OCI-LY3 (cell line): ENCODE data around the gene FYN.

Experiments
- EZH2phosphoT487 ChIP-seq: fragments of 200-600 bp; shearing (Covaris generic); IDR thresholded peaks from 2 replicates; pipeline ENCODE4 v1.6.1; 2018; ENCODE audit warnings: antibody characterized with exemption, mixed run types, low read depth
- TF ChIP-seq, protein P1 (sequence below): fragments of 200-600, 300-600 bp; sonication (generic); IDR thresholded peaks from 2 replicates; pipeline ENCODE4 v1.5.1; 2014; ENCODE audit warnings: antibody characterized with exemption, low read length, low read depth

DNA sequence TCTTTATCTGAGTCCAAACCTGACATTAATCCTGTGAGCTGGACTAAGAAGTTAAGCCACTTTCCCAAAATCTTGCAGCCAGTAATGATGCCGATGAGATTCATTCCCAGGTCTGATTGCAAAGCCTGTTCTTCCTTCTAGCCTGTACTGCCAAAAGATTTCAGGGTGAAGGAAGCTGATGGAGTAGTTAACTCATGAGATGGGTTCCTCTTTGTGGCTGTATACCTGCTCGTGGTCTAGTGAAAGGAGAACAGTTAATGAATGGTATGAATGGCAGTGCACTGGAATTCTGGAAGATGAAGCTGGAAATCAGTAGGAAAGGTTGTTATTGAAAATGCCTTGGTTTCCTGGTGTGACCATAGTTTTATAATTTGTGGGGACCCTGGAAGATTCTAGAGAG, 112.0 kb downstream of the FYN start:
- TF ChIP-seq, protein P1, sequence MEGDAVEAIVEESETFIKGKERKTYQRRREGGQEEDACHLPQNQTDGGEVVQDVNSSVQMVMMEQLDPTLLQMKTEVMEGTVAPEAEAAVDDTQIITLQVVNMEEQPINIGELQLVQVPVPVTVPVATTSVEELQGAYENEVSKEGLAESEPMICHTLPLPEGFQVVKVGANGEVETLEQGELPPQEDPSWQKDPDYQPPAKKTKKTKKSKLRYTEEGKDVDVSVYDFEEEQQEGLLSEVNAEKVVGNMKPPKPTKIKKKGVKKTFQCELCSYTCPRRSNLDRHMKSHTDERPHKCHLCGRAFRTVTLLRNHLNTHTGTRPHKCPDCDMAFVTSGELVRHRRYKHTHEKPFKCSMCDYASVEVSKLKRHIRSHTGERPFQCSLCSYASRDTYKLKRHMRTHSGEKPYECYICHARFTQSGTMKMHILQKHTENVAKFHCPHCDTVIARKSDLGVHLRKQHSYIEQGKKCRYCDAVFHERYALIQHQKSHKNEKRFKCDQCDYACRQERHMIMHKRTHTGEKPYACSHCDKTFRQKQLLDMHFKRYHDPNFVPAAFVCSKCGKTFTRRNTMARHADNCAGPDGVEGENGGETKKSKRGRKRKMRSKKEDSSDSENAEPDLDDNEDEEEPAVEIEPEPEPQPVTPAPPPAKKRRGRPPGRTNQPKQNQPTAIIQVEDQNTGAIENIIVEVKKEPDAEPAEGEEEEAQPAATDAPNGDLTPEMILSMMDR, result no peak
- no peak for TF ChIP-seq EZH2phosphoT487
